K562 (cell line): ENCODE measurements around the gene ZNF775. TPM values are rescaled to one million over a fixed set of nuclear protein-coding genes. Genes with fewer than 3 reads are reported as not detected.
A peak's percentile ranks its signal among the peaks of the same experiment; 100 is the strongest.

ENCODE experiments used
- GTF2F1 ChIP-seq: IDR thresholded peaks from 2 replicates; pipeline ENCODE4 v1.6.1; 2011; ENCODE audit warnings: low read depth, low read length, improper control_type of control experiment
- HES1 ChIP-seq: fragments of 450-650 bp; IDR thresholded peaks from 2 replicates; pipeline ENCODE4 v1.6.1; 2016; ENCODE audit warnings: low read depth, mild to moderate bottlenecking, moderate library complexity
- HEY1 ChIP-seq: fragments of 250-450 bp; sonication (Bioruptor Pico); IDR thresholded peaks from 2 replicates; pipeline ENCODE4 v1.5.0; 2020; ENCODE audit warnings: mild to moderate bottlenecking, moderate library complexity, borderline replicate concordance
- MEF2D ChIP-seq: conservative IDR thresholded peaks from 2 replicates; pipeline ENCODE4 v1.6.1; 2016; ENCODE audit warnings: low read depth, missing genetic modification characterization, missing compliant biosample characterization
- NR0B1 ChIP-seq: fragments of 450-650 bp; IDR thresholded peaks from one replicate; pipeline ENCODE4 v1.6.1; 2018; ENCODE audit warnings: mild to moderate bottlenecking, moderate library complexity; ENCODE audit not compliant: partially characterized antibody
- PCBP2 ChIP-seq: fragments of 200-400 bp; formaldehyde crosslinking; IDR thresholded peaks from 2 replicates; pipeline ENCODE4 v1.6.1; 2018; ENCODE audit warnings: low read length, low read depth, mild to moderate bottlenecking, moderate library complexity; ENCODE audit not compliant: poor library complexity, severe bottlenecking
- RREB1 ChIP-seq: fragments of 250-450 bp; sonication (Bioruptor Pico); IDR thresholded peaks from 2 replicates; pipeline ENCODE4 v1.4.0; 2020
- TEAD1 ChIP-seq, 2 experiments: fragments of 450-650 bp in 1 of 2; sonication (generic) in 1 of 2; formaldehyde crosslinking; IDR thresholded peaks; 2 replicates each; pipeline versions ENCODE4 v1.4.0 to v1.8.0; 2020 to 2022; ENCODE audit warnings: mild to moderate bottlenecking in 2 of 2, missing genetic modification reagents in 1 of 2
- TEAD4 ChIP-seq, 2 experiments: sonication (generic) in 1 of 2; formaldehyde crosslinking in 1 of 2; IDR thresholded peaks; 2 replicates each; pipeline versions ENCODE4 v1.6.1 to v1.8.0; 2012 to 2022; ENCODE audit warnings: borderline replicate concordance in 1 of 2, inconsistent platforms in 1 of 2, low read length in 1 of 2, mild to moderate bottlenecking in 1 of 2, missing genetic modification reagents in 1 of 2
- UBTF ChIP-seq, 2 experiments: IDR thresholded peaks; 2 replicates each; pipeline ENCODE4 v1.6.1; 2012; ENCODE audit warnings: improper control_type of control experiment in 2 of 2, low read depth in 2 of 2, low read length in 2 of 2, borderline replicate concordance in 1 of 2
- ZBTB5 ChIP-seq: fragments of 450-650 bp; IDR thresholded peaks from 2 replicates; pipeline ENCODE4 v1.6.1; 2017; ENCODE audit warnings: antibody characterized with exemption
- ZNF12 ChIP-seq: sonication (generic); formaldehyde crosslinking; IDR thresholded peaks from 2 replicates; pipeline ENCODE4 v1.4.0; 2020; ENCODE audit warnings: mild to moderate bottlenecking, missing genetic modification reagents
- ZNF785 ChIP-seq: fragments of 250-450 bp; sonication (Bioruptor Pico); IDR thresholded peaks from 2 replicates; pipeline ENCODE4 v1.4.0; 2020; ENCODE audit warnings: mild to moderate bottlenecking
- polyA plus RNA-seq, 8 experiments: library from polyadenylated mRNA; depleted of rRNA in 4 of 8; stranded (reverse) in 5 of 8; unstranded in 3 of 8; fragments of >200 nt; fragmentation: Nextera tagmentation in 2 of 8; fragmentation: Illumina TruSeq in 1 of 8; extraction: Ambion mirVana in 2 of 8; extraction: Trizol in 1 of 8; gene quantifications; 2 replicates each; pipeline versions ENCODE4 v1.2.1 to v1.2.3, GENCODE V29; 2011 to 2014; ENCODE audit warnings: inconsistent platforms in 1 of 8, missing spikeins in 1 of 8
- total RNA-seq, 7 experiments: library from RNA; depleted of rRNA in 6 of 7; stranded (reverse); fragments of >200 nt in 6 of 7; fragmentation: Illumina TruSeq in 2 of 7; extraction: Trizol in 2 of 7; gene quantifications; 2 replicates each; pipeline versions ENCODE4 v1.2.1 to v1.2.3, GENCODE V29; 2011 to 2021; ENCODE audit warnings: low replicate concordance in 1 of 7

ZNF775 gene
- total and polyA plus RNA-seq, 9 of the 15 experiments (the other 6 are each of a cell fraction or from before 2014, with no cell fraction given): 0.04 to 18.7 (median 4.9) TPM

- TF ChIP-seq NR0B1 (no peak), MEF2D (no peak), HEY1 (no peak), TEAD1 (CRISPR knock-in tag; IDR thresholded peaks at IDR 0.05) (peak in 1 of 2 experiments; percentile 70; a peak in 1 of 4 replicates), PCBP2 (no peak), GTF2F1 (no peak), UBTF (IDR thresholded peaks at IDR 0.05; ENCODE audit: borderline replicate concordance in 1 of 2, low read depth in 2 of 2, low read length in 2 of 2) (peak in 1 of 2 experiments; percentile 75; a peak in 2 of 4 replicates), HES1 (no peak), TEAD4 (IDR thresholded peaks at IDR 0.05; ENCODE audit: low read length) (peak; percentile 19; the same call in 1 of the 2 replicates), TEAD4 (CRISPR knock-in tag; IDR thresholded peaks at IDR 0.05; ENCODE audit: borderline replicate concordance) (peak; percentile 70; the same call in 1 of the 2 replicates), ZNF12 (CRISPR knock-in tag) (no peak), ZNF785 (CRISPR knock-in tag) (no peak), RREB1 (CRISPR knock-in tag) (no peak), ZBTB5 (no peak)
These were observed 846 bp upstream of the ZNF775 start (continued) for GRCh38 chr7:150378115-150378852.
